ENCODE measurements around the gene STXBP1. TPM values are rescaled to one million over a fixed set of nuclear protein-coding genes. Genes with fewer than 3 reads are reported as not detected.

Gene STXBP1
- total RNA-seq (50.5 and 51.3 TPM in 2 replicates), polyA plus RNA-seq (12.7 and 18.8 TPM in 2 replicates), polyA minus RNA-seq (27.4 and 32.6 TPM in 2 replicates), Bru-seq, nascent RNA (percentile 54 among the genes with signal in this experiment), BruChase-seq, experiment 1, labeled RNA remaining after a 6-hour chase (percentile 65 among the genes with signal in this experiment), BruChase-seq, experiment 2, labeled RNA remaining after a 2-hour chase (percentile 60 among the genes with signal in this experiment)
- polyA plus RNA-seq (2011; cell fraction: cytosol; rRNA removed), result 21.7 and 25.4 TPM in 2 replicates
- polyA plus RNA-seq (2011; cell fraction: nucleus; rRNA removed), result 49.7 and 51.2 TPM in 2 replicates
- 35.4 and 45.5 TPM in 2 replicates for polyA plus RNA-seq (2012)
- polyA minus RNA-seq (2011; cell fraction: cytosol; rRNA and poly(A)+ RNA removed), result 22.1 TPM
- polyA minus RNA-seq (2011; cell fraction: nucleus; rRNA and poly(A)+ RNA removed), result 25.6 and 26.3 TPM in 2 replicates
- long read RNA-seq, transcript STXBP1-201 (19 exons, 3,765 nt), result major isoform, 22 of 56 reads
- long read RNA-seq, partial matches to known transcripts, result 20 of 56 reads
- long read RNA-seq, other reads (novel, unspliced or antisense), result 4 of 56 reads

DNA sequence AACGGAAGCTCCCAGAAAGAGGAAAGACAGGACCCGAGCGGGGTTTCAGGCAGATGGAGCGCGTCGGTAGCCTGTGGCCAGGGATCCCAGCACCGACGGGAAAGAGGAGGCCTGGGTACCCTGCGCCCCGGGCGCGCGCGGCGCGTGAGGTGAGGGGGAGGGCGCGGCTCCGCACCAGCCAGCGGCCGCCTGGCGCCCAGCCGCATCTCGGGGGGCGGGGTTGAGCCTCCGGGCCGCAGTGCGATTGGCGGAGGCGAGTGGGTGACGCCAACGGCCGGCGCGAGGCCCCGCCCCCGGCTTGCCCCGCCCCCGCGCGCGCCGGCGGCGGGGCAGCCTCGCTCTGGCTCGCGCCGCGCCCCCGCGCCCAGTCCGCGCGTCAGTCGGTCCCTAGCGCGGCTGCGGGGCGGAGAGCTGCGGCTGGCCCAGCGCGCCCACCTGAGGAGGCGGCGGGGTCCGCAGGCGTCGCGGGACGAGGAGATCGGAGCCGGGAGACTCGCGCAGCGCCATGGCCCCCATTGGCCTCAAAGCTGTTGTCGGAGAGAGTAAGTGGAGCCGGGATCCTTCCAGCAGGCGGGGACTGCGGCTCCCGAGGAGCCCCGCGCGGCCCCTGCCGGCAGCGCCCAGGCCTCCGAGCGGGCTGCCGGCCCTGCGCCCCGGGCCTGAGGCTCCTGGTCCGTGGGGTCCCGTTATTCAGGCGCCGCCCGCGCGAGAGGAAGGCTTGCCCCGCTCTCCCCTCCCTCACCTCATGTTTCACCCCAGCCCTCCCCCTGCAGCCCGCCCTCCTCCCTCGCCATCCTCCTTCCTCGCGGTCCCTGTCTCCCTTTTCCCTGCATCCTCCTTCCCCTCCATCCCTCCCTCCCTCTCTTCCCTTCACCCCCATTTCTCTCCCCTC lies at the start of gene STXBP1:
STXBP1 (plus strand) TSS at position 379 of the 892 bp plus-strand sequence; CDS start at position 506, 127 bp downstream.
- Histone ChIP-seq H3K27ac (ENCODE audit: insufficient read depth, low read depth, low read length) (no peak within 1 kb of the TSS), H2AFZ (ENCODE audit: low read depth, low read length) (peak within 1 kb of the TSS; percentile 94), H3K9me1 (replicated peaks; ENCODE audit: control insufficient read depth, extremely low read depth, insufficient read depth, low read length) (no peaks in the 10 kb centered on the region), H3K4me2 (ENCODE audit: insufficient read depth, low read length) (peak within 1 kb of the TSS; percentile 92), H3K4me1 (ENCODE audit: control insufficient read depth, extremely low read depth, insufficient read depth, low read length) (peaks cover 20% of the 10 kb centered on the region), H3K9ac (replicated peaks; ENCODE audit: extremely low read depth, insufficient read depth, low read length) (peak within 1 kb of the TSS; percentile 58), H3K27me3 (ENCODE audit: control insufficient read depth in 2 of 2, insufficient read depth in 2 of 2, low read length in 2 of 2) (peaks cover 2 to 3% of the 10 kb centered on the region in 2 experiments), H3K4me3 (replicated peaks in 1 of 3; ENCODE audit: insufficient read depth in 1 of 3, low read depth in 1 of 3, low read length in 3 of 3) (peak within 1 kb of the TSS; percentile 59 to 82 (median 79)), H4K20me1 (replicated peaks; ENCODE audit: control insufficient read depth, extremely low read depth, insufficient read depth, low read length) (no peaks in the 10 kb centered on the region), H3K36me3 (ENCODE audit: control insufficient read depth in 2 of 2, extremely low read depth in 1 of 2, insufficient read depth in 2 of 2, low read length in 2 of 2) (no peaks in the 10 kb centered on the region), H3K9me3 (replicated peaks; ENCODE audit: control insufficient read depth, insufficient read depth, low read length) (no peaks in the 10 kb centered on the region), H3K79me2 (ENCODE audit: control insufficient read depth, insufficient read depth, low read length) (peaks cover 8% of the 10 kb centered on the region)
- POLR2A ChIA-PET, result interaction anchor here (1.5 kb wide), 1 partner anchor 9 kb away, joined by 6 read pairs; no protein-coding TSS in a partner anchor
- FAIRE-seq (peak; percentile 87), DNase-seq (ENCODE audit: low read depth, low spot score) (peak; percentile 82)
- dilution Hi-C loops (cut with MboI; ENCODE audit: extremely low pct_ligation_motif_present, low sequenced_read_pairs) (no loop called here), intact Hi-C loops (cut with micrococcal nuclease) (loop anchor here (1.0 to 5.0 kb wide), 4 partner anchors 21 to 173 kb away; partner anchors contain the start of genes PTRH1 and TTC16)
- CTCF ChIA-PET, result interaction anchor here (1.0 to 2.9 kb wide), 7 partner anchors 12 to 123 kb away, joined by 3 to 14 read pairs (median 5); partner anchors contain the start of gene TOR2A
- peak; percentile 80 for TF ChIP-seq POLR2AphosphoS5 (IDR thresholded peaks at IDR 0.05; ENCODE audit: insufficient read depth, low read depth, low read length)
- peak in 1 of 2 donors; percentile 28 for TF ChIP-seq CTCF (IDR thresholded peaks at IDR 0.05; ENCODE audit: extremely low read depth in 1 of 2, insufficient read depth in 1 of 2, low read depth in 1 of 2, low read length in 2 of 2)
- TF ChIP-seq EZH2 (IDR thresholded peaks at IDR 0.05; ENCODE audit: borderline replicate concordance, low read depth, low read length, severe bottlenecking), result no peak
- TF ChIP-seq POLR2A (IDR thresholded peaks at IDR 0.05; ENCODE audit: low read depth, low read length), result peak; percentile 85
- no peak for TF ChIP-seq JUN (IDR thresholded peaks at IDR 0.05; ENCODE audit: borderline replicate concordance, insufficient read depth, insufficient read length, low read depth)
- TF ChIP-seq GATA2 (IDR thresholded peaks at IDR 0.05; ENCODE audit: insufficient read depth, insufficient read length, low read depth, low read length), result no peak
- no TSS peak for BruUV-seq (replicated peaks)

Data from endothelial cell of umbilical vein (primary cell).